A673 (cell line): ENCODE measurements around the gene RNF145.

ENCODE experiments used
- EZH2 ChIP-seq: fragments of 200-600 bp; sonication (generic); IDR thresholded peaks from 2 replicates; pipeline ENCODE4 v1.6.1; 2017; ENCODE audit warnings: borderline replicate concordance, low read depth, mild to moderate bottlenecking, mixed read lengths, antibody characterized with exemption, low read length; ENCODE audit not compliant: poor library complexity, severe bottlenecking
- TF ChIP-seq, protein P1 (sequence below): fragments of 300-800, 200-600 bp; sonication (generic); conservative IDR thresholded peaks from 2 replicates; pipeline ENCODE4 v1.5.1; 2017; ENCODE audit warnings: low read depth, mild to moderate bottlenecking, antibody characterized with exemption, low read length, moderate library complexity, mixed read lengths

DNA sequence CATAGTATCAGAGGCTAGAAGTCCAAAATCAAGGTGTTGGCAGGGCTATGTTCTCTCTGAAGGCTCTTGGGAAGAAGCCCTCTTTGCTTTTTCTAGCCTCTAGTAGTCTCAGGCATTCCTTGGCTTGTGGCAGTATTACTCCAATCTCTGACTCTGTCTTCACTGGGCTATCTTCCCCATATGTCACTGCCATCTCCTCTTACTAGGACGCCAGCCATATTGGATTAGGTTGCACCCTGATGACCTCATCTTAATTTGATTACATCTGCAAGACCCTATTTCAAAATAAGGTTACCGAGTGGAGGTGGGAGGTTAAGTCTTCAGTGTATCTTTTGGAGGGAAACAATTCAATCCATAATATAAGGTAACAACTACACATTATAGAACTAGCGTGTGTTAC is 88.3 kb downstream of the RNF145 start:
- TF ChIP-seq, protein P1, sequence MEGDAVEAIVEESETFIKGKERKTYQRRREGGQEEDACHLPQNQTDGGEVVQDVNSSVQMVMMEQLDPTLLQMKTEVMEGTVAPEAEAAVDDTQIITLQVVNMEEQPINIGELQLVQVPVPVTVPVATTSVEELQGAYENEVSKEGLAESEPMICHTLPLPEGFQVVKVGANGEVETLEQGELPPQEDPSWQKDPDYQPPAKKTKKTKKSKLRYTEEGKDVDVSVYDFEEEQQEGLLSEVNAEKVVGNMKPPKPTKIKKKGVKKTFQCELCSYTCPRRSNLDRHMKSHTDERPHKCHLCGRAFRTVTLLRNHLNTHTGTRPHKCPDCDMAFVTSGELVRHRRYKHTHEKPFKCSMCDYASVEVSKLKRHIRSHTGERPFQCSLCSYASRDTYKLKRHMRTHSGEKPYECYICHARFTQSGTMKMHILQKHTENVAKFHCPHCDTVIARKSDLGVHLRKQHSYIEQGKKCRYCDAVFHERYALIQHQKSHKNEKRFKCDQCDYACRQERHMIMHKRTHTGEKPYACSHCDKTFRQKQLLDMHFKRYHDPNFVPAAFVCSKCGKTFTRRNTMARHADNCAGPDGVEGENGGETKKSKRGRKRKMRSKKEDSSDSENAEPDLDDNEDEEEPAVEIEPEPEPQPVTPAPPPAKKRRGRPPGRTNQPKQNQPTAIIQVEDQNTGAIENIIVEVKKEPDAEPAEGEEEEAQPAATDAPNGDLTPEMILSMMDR: no peak
- TF ChIP-seq EZH2: no peak
